SK-N-SH treated with all-trans-retinoic acid at 6 μM for 48 hours (cell line): ENCODE results near the gene WWC1.

Source experiments
- ATAC-seq: fragments of 200-7000 bp; cut with Tn5 transposase; 3 replicates; pipeline ENCODE4 v1.9.1; 2020; ENCODE audit warnings: mild to moderate bottlenecking, moderate library complexity
- ARNTL ChIP-seq: fragments of 450-650 bp; formaldehyde crosslinking; IDR thresholded peaks from 2 replicates; pipeline ENCODE4 v1.5.0; 2020; ENCODE audit warnings: low read depth, mild to moderate bottlenecking, moderate library complexity, borderline replicate concordance
- BACH2 ChIP-seq: fragments of 250-450 bp; sonication (Bioruptor Pico); IDR thresholded peaks from 2 replicates; pipeline ENCODE4 v1.9.0; 2021; ENCODE audit warnings: mild to moderate bottlenecking, borderline replicate concordance
- CSDC2 ChIP-seq: fragments of 250-450 bp; sonication (Bioruptor Pico); IDR thresholded peaks from 2 replicates; pipeline ENCODE4 v1.5.0; 2020; ENCODE audit warnings: mild to moderate bottlenecking, moderate library complexity
- ESRRG ChIP-seq: fragments of 250-450 bp; sonication (Bioruptor Pico); IDR thresholded peaks from 2 replicates; pipeline ENCODE4 v1.6.1; 2021; ENCODE audit warnings: mild to moderate bottlenecking
- GLIS3 ChIP-seq: fragments of 250-450 bp; sonication (Bioruptor Pico); IDR thresholded peaks from 2 replicates; pipeline ENCODE4 v1.5.0; 2020; ENCODE audit warnings: mild to moderate bottlenecking, moderate library complexity
- ISL1 ChIP-seq: fragments of 250-450 bp; sonication (Bioruptor Pico); IDR thresholded peaks from 2 replicates; pipeline ENCODE4 v2.1.2; 2022; ENCODE audit warnings: mild to moderate bottlenecking, moderate library complexity
- OSR1 ChIP-seq: fragments of 250-450 bp; sonication (Bioruptor Pico); IDR thresholded peaks from 2 replicates; pipeline ENCODE4 v1.8.0; 2022; ENCODE audit warnings: moderate library complexity, mild to moderate bottlenecking, inconsistent platforms
- PATZ1 ChIP-seq: fragments of 250-450 bp; sonication (Bioruptor Pico); IDR thresholded peaks from 2 replicates; pipeline ENCODE4 v1.8.0; 2020; ENCODE audit warnings: mild to moderate bottlenecking, moderate library complexity, borderline replicate concordance
- POU6F1 ChIP-seq: fragments of 250-450 bp; sonication (Bioruptor Pico); IDR thresholded peaks from 2 replicates; pipeline ENCODE4 v1.8.0; 2021; ENCODE audit warnings: low read depth, mild to moderate bottlenecking, moderate library complexity, borderline replicate concordance
- PPARA ChIP-seq: fragments of 250-450 bp; sonication (Bioruptor Pico); IDR thresholded peaks from 2 replicates; pipeline ENCODE4 v1.5.0; 2020; ENCODE audit warnings: mild to moderate bottlenecking, borderline replicate concordance
- SNAI2 ChIP-seq: fragments of 250-450 bp; sonication (Bioruptor Pico); IDR thresholded peaks from 2 replicates; pipeline ENCODE4 v1.5.0; 2020; ENCODE audit warnings: mild to moderate bottlenecking, moderate library complexity
- TCF4 ChIP-seq: fragments of 250-450 bp; sonication (Bioruptor Pico); IDR thresholded peaks from 2 replicates; pipeline ENCODE4 v1.8.0; 2021; ENCODE audit warnings: mild to moderate bottlenecking, moderate library complexity, borderline replicate concordance
- TSHZ2 ChIP-seq: fragments of 250-450 bp; sonication (Bioruptor Pico); IDR thresholded peaks from 2 replicates; pipeline ENCODE4 v1.5.0; 2020; ENCODE audit warnings: mild to moderate bottlenecking, moderate library complexity
- ZC3H10 ChIP-seq: fragments of 250-450 bp; sonication (Bioruptor Pico); IDR thresholded peaks from 2 replicates; pipeline ENCODE4 v1.5.1; 2021; ENCODE audit warnings: mild to moderate bottlenecking, moderate library complexity
- ZFP3 ChIP-seq: fragments of 250-450 bp; sonication (Bioruptor Pico); IDR thresholded peaks from 2 replicates; pipeline ENCODE4 v1.5.0; 2020; ENCODE audit warnings: mild to moderate bottlenecking, moderate library complexity
- ZFP30 ChIP-seq: fragments of 450-650 bp; formaldehyde crosslinking; IDR thresholded peaks from 2 replicates; pipeline ENCODE4 v1.5.0; 2022; ENCODE audit warnings: mild to moderate bottlenecking, moderate library complexity
- ZNF565 ChIP-seq: fragments of 450-650 bp; formaldehyde crosslinking; conservative IDR thresholded peaks from 2 replicates; pipeline ENCODE4 v1.5.0; 2020; ENCODE audit warnings: low read depth, mild to moderate bottlenecking, moderate library complexity
- ZNF70 ChIP-seq: fragments of 450-650 bp; formaldehyde crosslinking; IDR thresholded peaks from 2 replicates; pipeline ENCODE4 v1.5.0; 2020; ENCODE audit warnings: mild to moderate bottlenecking, moderate library complexity
- ZNF8 ChIP-seq: fragments of 450-650 bp; formaldehyde crosslinking; IDR thresholded peaks from 2 replicates; pipeline ENCODE4 v1.5.0; 2020; ENCODE audit warnings: mild to moderate bottlenecking, moderate library complexity
- TF ChIP-seq, protein P1 (sequence below): fragments of 250-450 bp; sonication (Bioruptor Pico); IDR thresholded peaks from 2 replicates; pipeline ENCODE4 v1.5.1; 2021; ENCODE audit warnings: mild to moderate bottlenecking, moderate library complexity
- TF ChIP-seq, protein P2 (sequence below): fragments of 250-450 bp; sonication (Bioruptor Pico); IDR thresholded peaks from 2 replicates; pipeline ENCODE4 v1.5.1; 2020; ENCODE audit warnings: low read depth, mild to moderate bottlenecking, moderate library complexity

WWC1 gene

DNA sequence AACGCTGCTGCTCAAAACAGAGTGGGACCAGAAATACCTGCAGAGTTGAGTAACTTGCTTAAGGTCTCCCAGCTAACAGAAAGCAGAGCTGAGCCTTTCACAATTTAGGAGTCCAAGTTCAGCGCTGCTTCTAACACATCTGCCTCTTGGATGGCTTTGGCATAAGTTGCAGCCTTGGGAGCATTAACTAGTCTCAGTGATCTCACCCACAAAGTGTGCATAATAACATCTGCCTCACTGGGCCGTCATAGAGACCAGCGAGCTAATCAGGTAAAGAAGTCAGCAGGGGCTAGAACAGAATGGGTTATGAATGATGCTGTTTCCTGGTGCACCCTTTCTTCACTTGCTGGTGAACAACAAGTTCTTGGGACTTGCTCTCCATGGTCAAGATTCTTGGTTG, 36.5 kb downstream of the WWC1 start:
- ATAC-seq, result no peak
- TF ChIP-seq ISL1 (CRISPR knock-in tag), result no peak

DNA sequence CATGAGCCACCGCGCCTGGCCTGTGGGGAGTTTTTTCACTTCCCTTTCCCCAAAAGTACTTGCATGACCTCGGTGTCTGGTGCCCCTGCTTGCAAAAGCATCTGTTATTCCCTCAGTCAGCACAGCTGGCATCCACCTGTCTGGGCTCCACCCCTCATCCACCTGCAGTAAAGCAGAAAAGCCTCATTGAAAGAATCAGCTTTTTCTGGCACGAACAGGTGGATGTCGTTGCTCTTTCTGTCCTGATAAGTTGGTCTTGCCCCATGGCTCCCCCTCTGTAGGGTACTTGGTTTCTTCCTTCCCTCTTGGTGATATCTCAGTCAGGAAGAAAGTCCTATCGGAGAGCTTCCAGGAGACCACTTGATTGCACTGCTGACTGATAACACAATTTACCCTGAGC, 37.4 kb downstream of the WWC1 start:
- no peak for ATAC-seq
- TF ChIP-seq ZNF8 (CRISPR knock-in tag) (no peak), PATZ1 (no peak), GLIS3 (no peak), PPARA (CRISPR knock-in tag) (no peak), POU6F1 (CRISPR knock-in tag) (no peak), OSR1 (CRISPR knock-in tag) (no peak), ZNF70 (no peak), BACH2 (CRISPR knock-in tag) (no peak), ZFP30 (CRISPR knock-in tag) (no peak), ARNTL (CRISPR knock-in tag) (no peak), ZNF565 (CRISPR knock-in tag) (no peak), ESRRG (CRISPR knock-in tag) (no peak), CSDC2 (no peak), SNAI2 (CRISPR knock-in tag) (no peak), ZC3H10 (CRISPR knock-in tag) (no peak), TSHZ2 (CRISPR knock-in tag) (no peak)
- TF ChIP-seq, protein P1, sequence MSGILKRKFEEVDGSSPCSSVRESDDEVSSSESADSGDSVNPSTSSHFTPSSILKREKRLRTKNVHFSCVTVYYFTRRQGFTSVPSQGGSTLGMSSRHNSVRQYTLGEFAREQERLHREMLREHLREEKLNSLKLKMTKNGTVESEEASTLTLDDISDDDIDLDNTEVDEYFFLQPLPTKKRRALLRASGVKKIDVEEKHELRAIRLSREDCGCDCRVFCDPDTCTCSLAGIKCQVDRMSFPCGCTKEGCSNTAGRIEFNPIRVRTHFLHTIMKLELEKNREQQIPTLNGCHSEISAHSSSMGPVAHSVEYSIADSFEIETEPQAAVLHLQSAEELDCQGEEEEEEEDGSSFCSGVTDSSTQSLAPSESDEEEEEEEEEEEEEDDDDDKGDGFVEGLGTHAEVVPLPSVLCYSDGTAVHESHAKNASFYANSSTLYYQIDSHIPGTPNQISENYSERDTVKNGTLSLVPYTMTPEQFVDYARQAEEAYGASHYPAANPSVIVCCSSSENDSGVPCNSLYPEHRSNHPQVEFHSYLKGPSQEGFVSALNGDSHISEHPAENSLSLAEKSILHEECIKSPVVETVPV (CRISPR knock-in tag), result no peak
- TF ChIP-seq, protein P2, sequence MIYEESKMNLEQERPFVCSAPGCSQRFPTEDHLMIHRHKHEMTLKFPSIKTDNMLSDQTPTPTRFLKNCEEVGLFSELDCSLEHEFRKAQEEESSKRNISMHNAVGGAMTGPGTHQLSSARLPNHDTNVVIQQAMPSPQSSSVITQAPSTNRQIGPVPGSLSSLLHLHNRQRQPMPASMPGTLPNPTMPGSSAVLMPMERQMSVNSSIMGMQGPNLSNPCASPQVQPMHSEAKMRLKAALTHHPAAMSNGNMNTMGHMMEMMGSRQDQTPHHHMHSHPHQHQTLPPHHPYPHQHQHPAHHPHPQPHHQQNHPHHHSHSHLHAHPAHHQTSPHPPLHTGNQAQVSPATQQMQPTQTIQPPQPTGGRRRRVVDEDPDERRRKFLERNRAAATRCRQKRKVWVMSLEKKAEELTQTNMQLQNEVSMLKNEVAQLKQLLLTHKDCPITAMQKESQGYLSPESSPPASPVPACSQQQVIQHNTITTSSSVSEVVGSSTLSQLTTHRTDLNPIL, result no peak
- TF ChIP-seq, all 23 proteins: peak for 0

DNA sequence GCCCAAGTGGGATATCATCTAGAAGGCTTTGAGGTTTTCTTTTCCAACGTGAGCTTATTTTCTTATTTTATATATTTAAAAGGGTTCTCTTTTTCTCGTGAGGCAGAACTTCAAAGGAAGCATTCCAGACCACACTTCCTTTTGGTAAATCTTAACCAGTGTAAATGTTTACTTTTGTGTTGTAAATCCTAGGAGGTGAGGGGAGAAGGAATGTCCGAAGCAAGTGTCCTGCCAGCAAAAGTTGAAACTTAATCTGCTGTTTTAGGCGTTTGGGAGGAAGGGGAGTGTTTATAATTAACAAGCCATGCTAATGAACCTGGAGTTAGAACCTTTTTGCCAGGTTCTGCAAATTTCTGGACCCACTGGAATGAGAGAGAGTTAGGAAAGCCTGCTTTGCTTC, 37.9 kb downstream of the WWC1 start:
- no peak for TF ChIP-seq ZNF8 (CRISPR knock-in tag)
- TF ChIP-seq CSDC2, result no peak
- TF ChIP-seq TSHZ2 (CRISPR knock-in tag), result no peak
- TF ChIP-seq SNAI2 (CRISPR knock-in tag), result no peak
- TF ChIP-seq PPARA (CRISPR knock-in tag), result no peak
- TF ChIP-seq ZFP3 (CRISPR knock-in tag), result no peak
- TF ChIP-seq, protein P2, result no peak
- no peak for TF ChIP-seq TCF4 (CRISPR knock-in tag)
- ATAC-seq, result no peak
